Measurements from ENCODE around the gene FGFR4.

Gene FGFR4

DNA sequence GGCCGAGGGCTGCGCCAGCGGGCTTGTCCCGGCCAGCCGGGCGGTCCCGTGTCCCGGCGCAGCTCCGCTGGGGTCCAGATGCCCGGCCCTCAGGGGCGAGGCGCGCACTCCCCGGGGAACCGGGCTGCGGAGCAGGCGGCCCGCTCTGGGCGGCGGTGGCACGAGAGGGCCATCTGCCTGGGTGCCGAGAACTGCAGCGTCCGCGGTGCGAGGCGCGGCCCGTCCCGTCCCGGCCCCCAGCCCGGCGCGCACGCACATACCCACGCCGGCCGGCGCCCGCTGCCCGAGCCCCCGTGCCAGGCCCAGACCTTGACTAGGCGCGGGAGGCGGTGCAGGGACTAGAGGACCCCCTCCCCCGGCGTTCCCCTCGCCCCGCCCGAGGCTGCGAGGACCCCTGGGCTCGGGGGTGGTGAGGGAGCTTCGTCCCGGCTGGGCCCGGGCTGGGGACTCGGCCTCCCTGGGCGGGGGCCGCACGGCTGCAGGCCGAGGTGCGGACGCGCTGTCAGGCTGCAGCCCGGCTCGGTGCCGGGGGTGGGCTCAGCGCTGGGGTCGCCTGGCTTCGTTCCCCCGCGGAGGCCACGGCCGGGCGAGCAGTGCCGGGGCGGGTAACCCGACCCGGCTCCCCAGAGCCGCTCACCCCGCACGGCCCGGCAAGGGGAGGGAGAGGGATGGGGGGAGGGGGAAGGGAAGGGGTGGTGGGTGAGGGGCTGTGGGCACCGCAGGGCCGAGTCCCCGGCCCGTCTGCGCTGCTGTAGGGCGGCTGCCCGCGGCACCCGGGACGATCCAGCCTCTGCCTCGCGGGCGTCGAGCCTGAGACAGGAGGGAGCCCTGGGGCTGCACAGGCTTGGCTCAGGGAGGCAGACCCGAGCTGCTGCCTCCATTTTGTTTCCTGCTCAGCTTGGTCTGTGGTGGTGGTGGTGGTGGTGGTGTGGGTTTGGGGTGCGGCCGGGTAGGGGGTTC lies 45.7 kb downstream of the FGFR4 start:
- no peak for DNase-seq

DNA sequence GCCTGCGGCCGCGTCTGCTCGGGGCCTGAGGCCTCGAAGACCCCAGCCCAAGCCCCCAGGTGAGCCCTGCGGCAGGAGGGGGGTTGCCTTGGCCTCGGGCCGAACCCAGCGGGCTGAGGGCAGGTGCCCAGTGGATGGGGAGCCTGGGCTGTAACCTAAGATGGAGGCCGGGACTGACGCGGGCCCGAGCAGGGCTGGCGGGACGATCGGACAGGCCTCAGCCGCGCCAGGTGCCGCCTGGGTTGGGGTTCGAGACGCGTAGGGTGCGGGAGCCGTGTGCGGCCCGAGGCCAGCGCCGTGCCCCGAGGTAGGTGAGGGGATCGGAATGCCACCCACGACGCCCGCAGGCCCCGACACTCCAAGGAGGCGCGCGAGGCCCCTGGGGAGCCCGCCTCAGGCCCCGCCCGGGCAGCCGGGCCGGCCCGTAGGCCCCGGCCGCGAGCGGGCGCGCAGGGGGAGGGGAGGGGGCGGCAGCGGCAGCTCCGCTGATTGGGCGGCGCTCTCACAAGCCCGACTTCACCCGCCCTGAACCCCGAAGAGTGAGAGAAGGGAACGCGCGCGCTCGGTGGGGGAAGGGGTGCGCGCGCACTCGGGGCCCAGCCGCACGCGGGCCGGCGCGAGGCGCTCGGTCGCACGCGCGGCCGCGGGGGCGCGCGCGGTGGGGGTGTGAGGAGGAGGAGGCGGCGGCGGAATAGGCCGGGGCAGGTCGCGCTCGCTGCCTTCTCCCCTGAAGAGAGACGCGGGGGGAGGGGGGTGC lies 46.6 kb downstream of the FGFR4 start, which contains the start of gene NSD1:
Gene NSD1 (plus strand): TSS at position 678 of the 757 bp plus-strand sequence. CDS start 1,331 bp downstream, outside the sequence.
- no peak for DNase-seq

DNA sequence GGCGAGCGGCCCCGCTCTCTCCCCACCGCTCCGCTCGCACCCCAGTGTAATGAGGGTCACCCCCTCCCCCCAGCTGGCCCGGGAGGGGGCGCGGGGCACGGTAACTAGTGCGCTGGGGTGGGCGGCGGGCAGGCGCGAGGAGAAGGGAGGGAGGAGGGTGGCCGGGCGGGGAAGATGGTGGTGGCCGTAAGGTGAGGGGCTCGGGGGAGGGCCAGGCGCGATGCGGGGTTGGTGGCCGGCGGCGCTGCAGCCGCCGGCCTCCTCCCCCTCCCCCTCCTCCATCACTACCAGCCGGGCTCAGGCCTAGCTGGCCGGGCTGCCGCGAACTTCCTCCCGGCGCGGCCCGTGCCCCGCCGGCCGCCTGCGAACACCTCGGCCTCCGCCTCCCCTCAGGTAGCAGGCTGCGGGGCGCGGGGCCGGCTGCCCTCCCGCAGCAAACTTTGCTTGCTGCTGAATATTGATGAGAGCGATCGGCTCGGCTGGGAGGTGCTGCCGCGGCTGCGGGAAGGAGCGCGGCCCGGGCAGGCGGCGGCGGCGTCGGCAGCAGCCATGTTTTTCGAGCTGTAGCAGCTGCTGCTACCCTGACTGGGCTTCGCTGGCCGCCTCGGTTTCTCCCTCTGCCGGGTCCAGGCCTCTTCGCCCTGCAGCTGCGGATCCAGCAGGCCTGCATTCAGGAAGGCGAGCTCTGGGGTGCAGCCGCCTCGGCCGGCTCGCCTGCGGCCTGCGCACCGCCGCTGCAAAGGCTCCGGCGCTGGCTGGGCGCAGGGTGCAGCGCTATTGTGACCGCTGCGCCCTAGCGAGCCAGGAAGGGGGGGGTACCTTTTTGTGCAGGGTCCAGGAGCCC lies 47.4 kb downstream of the FGFR4 start:
- DNase-seq = no peak

DNA sequence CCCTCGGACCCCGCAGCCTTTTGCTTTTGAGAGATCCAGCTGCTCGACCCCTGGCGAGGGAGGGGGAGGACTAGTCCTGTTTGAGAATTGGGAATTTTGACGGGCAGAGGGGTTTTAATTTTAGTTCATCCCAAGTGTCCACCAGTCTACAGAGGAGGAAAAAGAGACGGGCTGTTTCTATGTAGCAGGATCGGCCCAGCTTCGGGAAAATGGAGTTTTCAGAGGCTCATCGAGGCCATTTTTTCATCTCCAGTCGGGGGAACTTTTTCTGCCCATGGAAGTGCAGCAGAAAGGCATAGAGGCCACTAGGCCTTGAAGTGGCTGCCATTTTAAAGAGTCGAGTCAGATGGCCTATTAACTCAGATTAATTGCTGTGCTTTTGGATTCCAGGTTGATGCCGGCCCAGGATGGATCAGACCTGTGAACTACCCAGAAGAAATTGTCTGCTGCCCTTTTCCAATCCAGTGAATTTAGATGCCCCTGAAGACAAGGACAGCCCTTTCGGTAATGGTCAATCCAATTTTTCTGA lies 48.0 kb downstream of the FGFR4 start:
- no peak for DNase-seq

DNA sequence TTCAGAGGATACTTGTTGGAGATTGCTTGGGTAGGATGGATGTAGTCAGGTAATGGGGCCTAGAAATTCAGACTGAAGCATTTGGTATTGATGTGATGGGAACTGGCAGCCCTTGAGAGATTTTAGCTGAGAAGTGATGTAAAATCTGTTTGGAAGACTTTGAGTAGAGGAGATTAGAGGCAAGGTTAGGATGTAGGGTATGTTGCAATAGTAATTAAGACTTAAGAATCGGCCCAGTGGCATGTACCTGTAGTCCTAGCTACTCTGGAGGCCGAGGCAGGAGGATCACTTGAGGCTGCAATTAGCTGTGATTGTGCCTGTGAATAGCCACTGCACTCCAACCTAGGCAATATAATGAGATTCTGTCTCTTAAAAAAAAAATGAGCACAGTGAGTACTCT lies 53.6 kb downstream of the FGFR4 start:
- DNase-seq = no peak

DNA sequence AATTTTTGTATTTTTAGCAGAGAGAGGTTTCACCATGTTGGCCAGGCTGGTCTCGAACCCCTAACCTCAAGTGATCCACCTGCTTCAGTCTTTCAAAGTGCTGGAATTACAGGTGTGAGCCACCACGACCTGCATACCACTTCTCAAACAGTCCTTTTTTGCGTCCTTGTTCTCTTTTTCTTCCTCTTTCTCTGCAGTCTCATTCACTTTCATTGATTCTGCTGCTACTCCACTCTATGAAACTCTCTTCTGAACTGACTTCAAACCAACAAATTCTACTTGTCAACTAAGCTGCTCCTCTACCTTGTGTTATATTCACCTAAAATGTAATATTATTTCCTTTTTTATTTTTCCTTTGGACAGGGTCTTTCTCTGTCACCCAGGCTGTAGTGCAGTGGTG lies 54.8 kb downstream of the FGFR4 start:
- DNase-seq = no peak

DNA sequence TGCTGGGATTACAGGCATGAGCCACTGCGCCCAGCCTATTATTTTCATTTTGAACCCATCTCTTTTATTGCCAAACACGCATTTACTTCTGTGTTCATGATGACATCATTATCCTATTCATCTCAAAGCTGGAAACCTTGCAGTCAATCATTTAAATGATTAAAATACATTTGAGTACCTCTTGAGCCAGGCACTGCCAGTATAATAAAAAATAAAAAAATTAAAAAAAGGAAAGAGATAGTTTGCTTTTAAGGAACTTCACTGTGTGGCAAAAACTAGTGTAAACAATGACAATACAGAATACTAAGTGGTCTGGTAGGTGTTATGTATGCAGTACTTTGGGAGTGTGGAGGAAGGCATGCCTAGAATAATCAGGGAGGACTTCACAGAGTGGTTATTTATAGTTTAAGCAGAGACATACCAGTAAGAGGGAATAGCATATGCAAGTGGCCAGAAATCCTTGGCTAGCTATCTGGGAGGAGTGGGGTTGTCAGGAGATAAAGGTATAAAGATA lies 55.4 kb downstream of the FGFR4 start:
- DNase-seq = no peak

DNA sequence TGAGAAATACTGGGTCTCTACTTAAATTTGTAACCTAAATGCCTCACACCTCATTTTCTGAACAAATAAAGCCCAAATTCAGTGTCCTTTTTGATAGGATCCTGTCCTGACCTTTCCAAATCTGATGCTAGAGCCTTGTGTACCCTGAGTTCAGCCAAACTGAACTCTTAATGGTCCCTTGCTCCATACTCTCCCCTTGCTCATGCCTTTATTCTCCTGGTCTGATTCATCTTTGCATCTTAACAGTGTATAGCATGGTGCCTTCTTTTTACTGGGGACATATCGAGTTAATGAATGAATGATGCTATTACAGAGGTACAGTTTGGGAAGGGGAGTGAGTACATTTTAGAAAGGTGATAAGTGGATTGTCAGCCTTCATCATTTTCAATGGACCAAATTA lies 56.1 kb downstream of the FGFR4 start:
- DNase-seq = no peak

DNA sequence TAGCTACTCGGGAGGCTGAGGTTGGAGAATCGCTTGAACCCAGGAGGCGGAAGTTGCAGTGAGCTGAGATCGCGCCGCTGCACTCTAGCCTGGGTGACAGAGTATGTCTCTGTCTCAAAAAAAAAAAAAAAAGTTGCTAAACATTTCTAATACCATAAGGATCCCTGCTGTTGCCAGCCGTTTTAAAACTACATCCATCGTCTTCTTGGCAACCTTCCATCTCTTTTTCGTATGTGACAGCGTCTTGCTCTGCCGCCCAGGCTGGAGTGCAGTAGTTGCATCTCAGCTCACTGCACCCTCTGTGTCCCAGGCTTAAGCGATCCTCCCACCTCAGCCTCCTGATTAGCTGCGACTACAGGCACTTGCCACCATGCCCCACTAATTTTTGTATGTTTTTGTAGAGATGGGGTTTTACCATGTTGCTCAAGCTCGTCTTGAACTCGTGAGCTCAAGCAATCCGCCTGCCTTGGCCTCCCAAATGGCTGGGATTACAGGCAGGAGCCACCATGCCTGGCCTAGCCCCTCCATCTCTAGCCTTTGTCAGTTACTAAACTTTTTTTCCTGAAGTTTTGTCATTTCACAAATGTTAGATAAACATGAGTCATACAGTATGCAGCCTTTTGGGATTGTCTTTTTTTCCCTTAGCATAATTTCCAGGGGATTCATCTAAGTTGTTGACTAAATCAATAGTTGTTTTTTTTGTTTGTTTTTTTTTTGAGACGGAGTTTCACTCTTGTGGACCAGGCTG lies 60.4 kb downstream of the FGFR4 start:
- DNase-seq = no peak

Data from NCI-H187 treated with DMSO at 0.1 percent for 48 hours (cell line).